ENCODE measurements around the gene EMC6.

GRCh38 chr17:3655766-3656165 is 12.8 kb upstream of the EMC6 start:
- TF ChIP-seq SUZ12 (IDR thresholded peaks at IDR 0.05; ENCODE audit: extremely low read depth, insufficient read depth, insufficient read length) (no peak), ZNF274 (IDR thresholded peaks at IDR 0.05; ENCODE audit: low read depth, low read length) (no peak)

Measured in NT2/D1 (cell line).